GM12801 (cell line): ENCODE data around the gene TBCK.

Experiments used
- CTCF ChIP-seq: IDR thresholded peaks from one replicate; pipeline ENCODE4 v1.5.1; 2011; ENCODE audit warnings: control low read depth; ENCODE audit not compliant: insufficient read length; ENCODE audit errors: extremely low read depth

TBCK gene

GRCh38 chr4:106208481-106209460 lies 107.2 kb downstream of the TBCK start:
- TF ChIP-seq CTCF = no peak

- no peak for TF ChIP-seq CTCF
Measured at GRCh38 chr4:106201373-106201772, 114.6 kb downstream of the TBCK start.

GRCh38 chr4:106195435-106195950 lies 120.5 kb downstream of the TBCK start:
- TF ChIP-seq CTCF = no peak

GRCh38 chr4:106194801-106195200 lies 121.2 kb downstream of the TBCK start:
- no peak for TF ChIP-seq CTCF

GRCh38 chr4:106192131-106192530 lies 123.9 kb downstream of the TBCK start:
- TF ChIP-seq CTCF = no peak

- no peak for TF ChIP-seq CTCF
Measured at GRCh38 chr4:106186201-106186600, 129.8 kb downstream of the TBCK start.

- TF ChIP-seq CTCF = no peak
Measured at GRCh38 chr4:106183551-106183950, 132.5 kb downstream of the TBCK start.
